ELF-1 (cell line): ENCODE measurements around the gene PRELID3B.
"Not testable (repeated sequence)": the region's sequence is repeated elsewhere in the genome, so short reads cannot be mapped to it uniquely, and the experiment has no call there.

Experiments
- DNase-seq: peaks from one replicate; pipeline ENCODE4 v3.0.0-alpha.2; 2016; ENCODE audit warnings: low read depth, low spot score

PRELID3B gene

DNA sequence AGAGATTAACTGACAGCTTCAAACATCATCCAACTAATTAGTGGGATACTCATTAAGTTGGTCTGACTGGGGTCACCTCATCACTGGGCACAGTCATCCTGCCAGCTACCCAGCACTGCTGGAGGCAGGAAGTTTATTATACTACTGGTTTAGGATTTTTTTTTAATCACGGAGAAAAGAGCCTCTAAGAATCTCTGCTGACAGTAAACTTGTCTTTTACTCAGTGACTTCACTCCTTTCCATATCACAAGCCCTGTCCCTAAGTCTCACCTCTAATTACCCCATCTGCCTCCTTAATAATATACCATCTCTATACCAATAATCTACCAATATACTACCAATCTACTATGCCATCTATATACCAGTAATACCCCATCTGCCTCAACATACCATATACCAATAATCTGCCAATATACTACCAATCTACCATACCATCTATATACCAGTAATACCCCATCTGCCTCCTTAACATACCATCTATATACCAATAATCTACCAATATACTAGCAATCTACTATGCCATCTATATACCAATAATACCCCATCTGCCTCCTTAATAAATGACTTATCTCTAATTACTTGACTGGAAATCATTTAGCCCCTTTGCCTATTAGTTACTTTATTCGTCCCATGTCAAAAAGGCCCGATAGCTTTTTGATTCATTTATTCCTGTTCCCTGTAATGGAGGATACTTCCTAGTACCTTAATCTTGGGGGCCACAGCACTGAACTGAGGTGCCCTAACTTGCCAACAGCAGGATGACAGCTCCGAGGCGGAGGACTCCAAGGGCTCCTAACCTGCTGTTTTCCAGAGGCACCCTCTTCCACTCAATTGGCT lies 15.5 kb downstream of the PRELID3B start:
- DNase-seq, result no peak

DNA sequence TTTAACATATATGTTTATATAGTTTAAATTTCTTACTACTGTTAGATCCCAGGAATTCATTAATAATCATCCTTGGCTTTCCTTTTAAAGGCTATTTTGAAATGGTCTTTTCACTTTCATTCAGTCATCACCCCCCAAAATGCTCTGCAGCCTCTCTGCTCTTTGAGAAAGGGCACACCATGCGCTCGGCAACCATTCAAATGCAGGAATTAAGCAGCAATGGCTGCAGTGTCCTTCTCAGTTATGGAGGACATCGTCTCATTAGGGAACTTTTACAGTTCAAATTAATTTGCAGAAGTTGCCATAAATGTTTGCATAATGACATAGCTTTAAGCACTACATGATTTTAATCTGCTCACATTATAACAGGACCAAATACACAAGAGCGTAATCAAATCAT lies 17.1 kb downstream of the PRELID3B start:
- DNase-seq, result no peak

DNA sequence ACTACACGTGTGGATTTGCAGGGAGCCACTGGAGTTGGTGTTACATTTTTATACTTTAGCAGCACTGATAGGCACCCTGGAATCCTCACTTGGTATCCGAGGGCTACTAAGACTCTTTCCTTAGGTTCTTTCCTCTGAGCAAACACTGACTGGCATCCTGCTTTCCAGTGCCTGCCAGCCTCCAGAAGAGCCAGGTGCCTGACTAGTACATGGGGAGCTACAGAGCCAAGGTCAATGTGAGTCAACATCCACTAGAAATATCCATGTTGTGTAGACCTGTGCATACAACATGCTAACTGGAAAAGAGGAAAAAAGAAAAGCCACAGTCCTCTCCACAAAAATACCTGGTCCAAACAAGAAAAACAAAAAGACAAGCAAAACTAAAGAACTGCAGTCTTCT lies 17.5 kb downstream of the PRELID3B start:
- no peak for DNase-seq

GRCh38 chr20:59024111-59024530 lies 18.5 kb downstream of the PRELID3B start:
- DNase-seq, result no peak

DNA sequence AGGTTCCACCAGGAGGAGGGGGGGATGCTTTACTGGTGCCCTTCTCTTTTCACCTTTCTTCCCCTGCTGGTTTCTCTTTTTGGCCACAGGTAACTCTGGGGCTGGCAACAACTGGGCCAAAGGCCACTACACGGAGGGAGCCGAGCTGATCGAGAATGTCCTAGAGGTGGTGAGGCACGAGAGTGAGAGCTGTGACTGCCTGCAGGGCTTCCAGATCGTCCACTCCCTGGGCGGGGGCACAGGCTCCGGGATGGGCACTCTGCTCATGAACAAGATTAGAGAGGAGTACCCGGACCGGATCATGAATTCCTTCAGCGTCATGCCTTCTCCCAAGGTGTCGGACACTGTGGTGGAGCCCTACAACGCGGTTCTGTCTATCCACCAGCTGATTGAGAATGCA lies 19.0 kb downstream of the PRELID3B start:
- no peak for DNase-seq

DNA sequence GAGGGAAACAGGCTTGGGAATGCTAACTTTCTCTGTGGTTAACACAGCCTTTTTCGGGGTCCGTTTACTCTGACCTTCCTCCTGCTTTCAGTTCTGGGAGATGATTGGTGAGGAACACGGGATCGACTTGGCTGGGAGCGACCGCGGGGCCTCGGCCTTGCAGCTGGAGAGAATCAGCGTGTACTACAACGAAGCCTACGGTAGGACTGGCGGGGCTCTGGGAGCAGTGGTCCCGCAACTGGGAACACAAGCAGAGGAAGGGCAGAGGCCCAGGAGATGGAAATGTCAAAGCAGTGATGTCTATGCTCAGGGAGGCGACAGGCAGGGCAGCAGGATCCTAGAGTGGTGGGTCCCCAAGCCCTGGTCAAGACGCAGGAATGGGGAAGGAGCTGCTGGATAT lies 19.8 kb downstream of the PRELID3B start:
- DNase-seq, result no peak

- peak; percentile 62 for DNase-seq
These were observed 21.5 kb downstream of the PRELID3B start for GRCh38 chr20:59020938-59021551.

GRCh38 chr20:59019217-59019616 lies 23.4 kb downstream of the PRELID3B start, which contains the start of gene TUBB1:
TUBB1 (plus strand) TSS chr20:59019429; CDS start chr20:59019523, 94 bp downstream.
- no peak for DNase-seq

DNA sequence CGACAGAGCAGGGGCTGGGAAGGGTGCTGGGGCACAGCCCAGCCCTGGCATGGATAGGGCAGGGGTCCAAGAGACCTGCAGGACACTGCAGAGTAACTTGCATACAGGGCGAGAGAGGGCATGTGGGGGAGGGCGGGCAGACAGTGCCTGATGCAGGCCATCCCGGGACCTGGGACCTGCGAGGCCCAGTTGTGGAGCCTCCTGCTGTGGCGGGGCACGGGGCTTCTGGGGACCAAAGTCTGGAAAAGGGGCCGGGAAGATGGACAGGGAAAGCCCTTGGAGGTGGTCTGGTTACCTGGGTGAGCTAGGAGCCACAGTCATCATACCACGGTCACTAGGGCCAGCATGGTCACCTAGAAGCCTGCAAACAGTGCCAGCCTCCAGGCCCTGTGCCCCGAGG lies 23.8 kb downstream of the PRELID3B start:
- DNase-seq, result no peak

- DNase-seq, result no peak
These were observed 24.9 kb downstream of the PRELID3B start for GRCh38 chr20:59017493-59018231.

DNA sequence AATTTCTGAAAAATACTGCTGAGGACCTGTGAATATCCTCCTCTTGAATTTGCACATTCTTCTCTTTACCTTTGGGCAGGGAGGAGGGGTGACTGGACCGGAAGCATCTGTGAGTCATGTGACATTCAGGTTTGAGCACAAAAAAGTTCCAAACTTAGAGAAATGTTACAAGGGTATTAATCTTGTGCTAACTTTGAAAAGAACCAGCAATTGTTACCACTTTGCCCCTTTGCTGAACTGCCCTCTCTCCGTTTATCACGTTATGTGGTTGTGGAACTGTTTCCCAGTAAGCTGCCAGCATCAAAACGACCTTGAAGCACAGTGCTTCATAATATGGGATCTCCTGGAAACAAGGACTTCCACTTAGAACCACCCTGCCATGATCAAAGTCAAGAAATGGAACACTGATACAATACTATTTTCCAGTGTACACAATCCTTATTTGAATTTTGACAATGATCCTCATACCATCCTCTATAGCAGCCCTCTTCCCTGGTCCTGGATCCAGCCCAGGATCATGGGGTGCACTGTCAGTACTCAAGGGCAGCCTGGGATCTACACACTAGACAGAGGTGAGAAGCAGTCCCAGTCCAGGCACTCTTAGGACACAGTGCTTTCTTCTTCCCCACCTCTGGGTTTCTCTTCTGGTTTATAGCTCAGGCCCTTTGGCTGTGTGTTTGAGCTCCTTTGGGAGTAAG lies 25.6 kb downstream of the PRELID3B start:
- DNase-seq, result no peak

DNA sequence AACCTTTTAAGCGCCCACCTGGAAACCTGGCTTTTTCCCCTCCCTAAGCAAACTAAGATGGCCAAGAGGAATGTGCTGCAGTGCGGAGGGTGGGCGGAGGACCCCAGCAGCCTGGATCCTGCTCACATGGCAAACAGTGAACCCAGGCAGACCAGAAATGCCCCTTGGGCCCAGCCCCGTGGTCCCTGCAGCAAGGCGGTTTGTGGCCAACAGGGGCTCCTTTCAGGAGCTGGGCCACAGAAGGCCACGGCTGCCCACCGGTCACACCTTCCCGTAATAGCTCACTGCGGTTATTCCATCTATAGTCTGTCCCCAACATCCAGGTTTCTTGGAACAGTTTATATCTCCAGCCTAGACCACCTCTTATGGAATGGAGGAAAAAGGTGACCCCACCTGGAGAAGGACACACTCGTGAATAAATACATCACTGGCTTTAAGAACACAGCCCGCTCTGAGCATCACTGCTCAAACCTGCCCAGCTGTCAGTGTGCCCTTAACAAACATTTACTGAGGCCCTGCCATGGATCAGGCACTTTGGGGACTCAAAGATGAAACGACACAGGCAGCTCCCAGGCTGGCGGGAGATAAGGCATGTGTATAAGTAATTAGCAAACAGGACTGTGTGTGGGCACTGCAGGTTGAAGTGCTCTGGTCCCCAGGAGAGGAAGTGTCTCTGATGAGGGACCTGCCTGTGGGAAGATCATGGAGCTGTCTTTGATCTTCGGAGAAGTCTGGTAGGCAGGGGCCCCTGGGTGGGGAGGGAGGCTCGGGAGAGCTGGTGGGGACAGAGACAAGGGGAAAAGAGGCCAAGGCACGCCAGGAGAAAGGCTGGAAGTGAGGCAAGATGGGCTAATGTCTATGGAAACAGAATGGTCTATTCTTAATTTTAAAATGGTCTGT lies 26.5 kb downstream of the PRELID3B start:
- DNase-seq, result no peak

DNA sequence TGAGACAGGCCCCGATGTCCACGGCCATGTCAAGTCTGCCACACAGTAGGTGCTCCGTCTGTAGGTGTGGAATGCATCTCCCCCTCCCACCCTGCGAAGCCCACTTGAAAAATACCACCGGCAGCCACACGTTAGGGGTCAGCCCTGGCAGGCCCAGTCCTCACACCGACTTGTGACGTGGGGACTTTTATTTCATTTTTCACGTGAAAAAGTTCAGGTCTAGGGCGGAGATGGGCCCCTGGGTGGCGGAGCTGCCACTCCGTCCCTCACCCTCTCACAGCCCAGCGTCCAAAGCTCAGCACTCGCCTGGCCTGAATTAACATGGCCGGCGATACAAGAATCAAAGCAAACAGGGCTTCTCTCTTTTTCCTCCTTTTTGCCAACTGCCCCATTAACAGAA lies 27.2 kb downstream of the PRELID3B start:
- no peak for DNase-seq

- no peak for DNase-seq
These were observed 27.8 kb downstream of the PRELID3B start for GRCh38 chr20:59014680-59015389.

- no peak for DNase-seq
These were observed 28.5 kb downstream of the PRELID3B start for GRCh38 chr20:59013959-59014608.

DNA sequence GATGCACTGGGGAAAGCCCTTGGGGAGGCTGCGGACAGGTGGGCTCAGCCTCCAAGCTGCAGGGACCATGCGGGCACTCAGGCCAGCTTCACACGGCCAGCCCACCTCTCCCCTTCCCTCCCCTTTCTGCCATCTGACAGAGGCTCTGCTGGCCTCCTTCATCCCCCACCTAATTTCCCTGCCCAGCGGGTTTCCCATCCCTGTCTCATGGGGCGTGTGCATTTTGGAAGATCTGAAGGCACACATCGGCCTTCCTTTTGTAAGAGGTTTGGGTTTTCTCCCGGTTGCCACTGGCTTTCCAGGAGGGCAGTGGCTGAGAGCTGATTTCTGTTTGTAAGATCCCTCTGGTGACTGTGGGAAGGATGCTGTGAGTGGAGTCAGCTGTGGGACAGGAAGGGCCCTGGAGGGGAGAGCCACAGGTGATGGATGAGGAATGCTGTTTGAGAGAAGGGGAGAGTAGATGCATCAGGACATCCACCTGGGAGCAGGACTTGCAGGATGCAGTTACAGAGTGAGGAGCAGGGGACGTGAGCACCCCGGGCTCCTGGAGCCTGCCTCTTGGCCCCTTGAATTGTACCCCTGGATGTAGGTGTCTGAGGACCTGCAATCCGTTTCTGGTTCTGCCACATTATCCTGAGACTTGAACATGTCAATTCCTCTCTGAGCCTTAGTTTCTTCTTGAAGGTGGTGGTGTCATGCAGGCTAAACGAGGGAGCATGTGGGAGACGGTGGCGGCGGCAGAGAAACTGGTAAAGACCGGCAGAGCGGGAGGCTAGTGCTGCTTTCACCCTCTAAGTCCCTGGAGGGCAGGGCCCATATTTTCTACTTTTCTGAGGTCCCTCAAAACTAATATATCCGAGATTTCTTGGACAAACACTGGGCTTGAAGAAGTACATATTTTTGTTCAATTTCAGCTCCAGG lies 29.3 kb downstream of the PRELID3B start:
- DNase-seq, result no peak

DNA sequence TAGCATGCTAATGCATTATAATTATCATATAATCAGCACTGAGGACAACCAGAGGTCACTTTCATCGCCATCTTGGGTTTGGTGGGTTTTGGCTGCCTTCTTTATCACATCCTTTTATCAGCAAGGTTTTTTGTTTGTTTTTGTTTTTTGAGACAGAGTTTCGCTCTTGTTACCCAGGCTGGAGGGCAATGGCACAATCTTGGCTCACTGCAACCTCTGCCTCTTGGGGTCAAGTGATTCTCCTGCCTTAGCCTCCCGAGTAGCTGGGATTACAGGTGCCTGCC lies 30.8 kb downstream of the PRELID3B start:
- not testable (repeated sequence) for DNase-seq

- DNase-seq, result no peak
These were observed 31.4 kb downstream of the PRELID3B start for GRCh38 chr20:59010995-59011873.
